Activated CD8-positive, alpha-beta T cell treated with anti-CD3 and anti-CD28 coated beads, Interleukin-2, amount 10 ng/mL, durations not matched to agents 7 days and 5 days (primary cell): Measurements from ENCODE around the gene PTPN14. TPM values are rescaled to one million over a fixed set of nuclear protein-coding genes. Genes with fewer than 3 reads are reported as not detected.

ENCODE experiments used
- ATAC-seq: fragments of 150-1000 bp; cut with Tn5 transposase; one replicate; pipeline ENCODE4 v1.10.0; 2021; ENCODE audit warnings: moderate library complexity
- CTCF ChIA-PET: fragments of 350-600 bp; sonication (Branson Sonifier 250); formaldehyde crosslinking; loops from one replicate; lab custom pipeline; 2021; ENCODE audit warnings: antibody characterized with exemption; lab: Charles Lee
- POLR2A ChIA-PET: fragments of 350-600 bp; sonication (Branson Sonifier 250); formaldehyde crosslinking; loops from one replicate; lab custom pipeline; 2021; ENCODE audit warnings: antibody characterized with exemption; lab: Charles Lee
- DNase-seq: peaks from one replicate; pipeline ENCODE4 v3.0.0-alpha.2; 2020
- H3K27ac Mint-ChIP-seq: one replicate; pipeline ENCODE4 v1.8.0; 2021; ENCODE audit warnings: mild to moderate bottlenecking, mixed read lengths
- H3K27me3 Mint-ChIP-seq: one replicate; pipeline ENCODE4 v1.8.0; 2021; ENCODE audit warnings: low read depth, mixed read lengths
- H3K36me3 Mint-ChIP-seq: one replicate; pipeline ENCODE4 v1.8.0; 2021; ENCODE audit warnings: low read depth, mixed read lengths
- H3K4me1 Mint-ChIP-seq: one replicate; pipeline ENCODE4 v1.8.0; 2021; ENCODE audit warnings: low read depth, mixed read lengths
- H3K4me3 Mint-ChIP-seq: one replicate; pipeline ENCODE4 v1.8.0; 2021; ENCODE audit warnings: mild to moderate bottlenecking, mixed read lengths
- H3K9me3 Mint-ChIP-seq: one replicate; pipeline ENCODE4 v1.8.0; 2022; ENCODE audit warnings: mixed read lengths; ENCODE audit not compliant: insufficient read depth
- total RNA-seq, 2 experiments: library from RNA; stranded (reverse); gene quantifications; one replicate each; pipeline ENCODE4 v1.2.3, GENCODE V29; 2021

The PTPN14 gene
- total RNA-seq, 2 experiments from 2014 or later: 0.13 to 0.21 TPM

DNA sequence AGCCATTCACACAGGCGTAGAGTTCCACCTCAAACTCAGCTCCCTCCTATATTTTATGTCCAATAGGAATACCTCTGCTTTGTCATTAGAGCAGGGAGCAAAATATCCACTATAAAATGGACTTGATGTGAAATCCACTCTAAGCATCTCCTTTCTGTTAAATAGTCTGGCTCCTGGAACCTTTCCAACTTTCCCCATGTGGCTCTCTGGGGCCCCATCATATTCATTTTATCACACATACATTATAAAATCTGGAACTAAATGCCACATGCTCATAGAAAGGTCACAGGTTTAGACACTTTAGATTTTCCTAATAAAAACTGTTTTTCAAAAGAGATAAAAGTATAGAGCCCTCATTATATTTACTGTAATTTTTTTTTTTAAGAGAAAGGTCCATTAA is 82.1 kb downstream of the PTPN14 start:
- no peaks in the 10 kb centered on the region for H3K4me1 Mint-ChIP-seq
- ATAC-seq (no peak), DNase-seq (no peak)
- ChIA-PET POLR2A (no interaction called here), CTCF (interaction anchor here (0.8 kb wide), 1 partner anchor 137 kb away, joined by 3 read pairs; no protein-coding TSS in a partner anchor)
- no peak overlapping the region for H3K4me3 Mint-ChIP-seq
- H3K36me3 Mint-ChIP-seq: no peaks in the 10 kb centered on the region
- no peak overlapping the region for H3K27ac Mint-ChIP-seq
- peaks cover 36% of the 10 kb centered on the region for H3K27me3 Mint-ChIP-seq
- H3K9me3 Mint-ChIP-seq: no peaks in the 10 kb centered on the region

DNA sequence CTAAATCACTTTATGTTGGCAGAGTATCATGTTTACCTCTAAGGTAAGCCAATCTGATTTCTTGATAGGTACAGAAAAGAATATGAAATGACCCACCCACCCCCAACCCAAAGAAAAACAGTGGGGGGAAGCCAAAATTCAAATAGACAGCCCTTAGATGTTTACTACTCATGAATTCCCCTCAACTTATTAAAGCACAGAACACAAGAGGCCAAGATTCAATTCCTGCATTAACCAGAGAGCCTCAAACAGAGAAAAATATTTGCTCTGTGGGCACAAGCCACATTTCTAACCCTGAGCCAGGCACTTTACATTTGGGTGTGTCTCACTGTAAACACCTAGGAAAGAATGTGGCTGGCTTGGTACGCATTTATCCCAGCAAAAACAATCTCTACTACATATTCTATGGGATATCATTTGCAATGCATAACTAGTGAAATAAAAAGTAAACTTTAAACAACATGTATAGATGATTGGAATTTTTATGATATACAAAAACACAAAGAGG is 84.3 kb downstream of the PTPN14 start:
- POLR2A ChIA-PET: no interaction called here

GRCh38 chr1:214466403-214467077 is 84.9 kb downstream of the PTPN14 start:
- Mint-ChIP-seq H3K4me3 (no peak overlapping the region), H3K27me3 (peaks cover 19% of the 10 kb centered on the region), H3K9me3 (no peaks in the 10 kb centered on the region), H3K4me1 (no peaks in the 10 kb centered on the region), H3K27ac (no peak overlapping the region), H3K36me3 (no peaks in the 10 kb centered on the region)
- no peak for ATAC-seq
- ChIA-PET CTCF (no interaction called here), POLR2A (no interaction called here)
- no peak for DNase-seq

More for the DNA sequence above, 84.3 kb downstream of the PTPN14 start:
- Mint-ChIP-seq H3K4me3 (no peak overlapping the region), H3K36me3 (no peaks in the 10 kb centered on the region), H3K4me1 (no peaks in the 10 kb centered on the region), H3K27me3 (peaks cover 21% of the 10 kb centered on the region), H3K9me3 (no peaks in the 10 kb centered on the region), H3K27ac (no peak overlapping the region)
- DNase-seq (no peak), ATAC-seq (no peak)
- CTCF ChIA-PET: no interaction called here

DNA sequence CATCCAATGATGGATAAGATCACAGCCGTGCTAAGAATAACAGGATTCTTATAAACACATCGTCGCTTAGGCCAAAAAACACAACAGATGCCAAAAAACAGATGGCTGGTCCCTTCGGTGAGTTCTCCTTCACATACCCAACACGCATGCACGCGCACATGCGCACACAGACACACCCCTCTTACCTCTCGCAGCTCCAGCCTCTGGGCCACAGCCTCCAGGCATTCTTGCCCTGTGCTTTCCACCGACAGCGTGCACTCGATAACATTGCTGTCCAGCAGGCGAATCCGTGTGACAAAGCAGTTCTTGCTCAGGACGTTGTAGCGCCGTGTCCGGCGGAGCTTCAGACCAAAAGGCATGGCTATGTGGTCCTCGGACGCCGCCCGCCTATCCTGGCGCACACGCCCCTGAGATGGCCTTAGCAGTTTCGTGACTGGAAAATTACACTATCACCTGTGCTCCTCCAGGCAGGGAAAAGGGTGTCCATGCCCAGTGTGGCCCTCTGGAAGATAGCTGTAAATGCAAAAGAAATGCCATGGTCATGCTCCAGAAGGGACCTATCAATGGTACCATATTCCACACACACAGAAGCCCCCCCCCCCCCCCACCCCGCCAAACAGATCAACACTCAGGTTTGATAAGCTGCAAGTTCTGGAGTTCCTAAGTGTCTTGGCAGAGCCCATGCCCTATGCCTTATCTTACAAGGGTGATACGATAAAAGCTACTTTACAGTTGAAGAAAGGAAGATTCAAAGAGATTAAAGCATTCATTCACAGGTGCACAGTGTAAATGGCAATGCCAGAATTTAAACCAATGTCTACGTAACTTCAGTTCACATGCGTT is 86.7 kb downstream of the PTPN14 start:
- Mint-ChIP-seq H3K27me3 (peaks cover 24% of the 10 kb centered on the region), H3K4me3 (no peak overlapping the region), H3K9me3 (no peaks in the 10 kb centered on the region), H3K4me1 (no peaks in the 10 kb centered on the region), H3K36me3 (no peaks in the 10 kb centered on the region), H3K27ac (no peak overlapping the region)
- CTCF ChIA-PET: no interaction called here
- no peak for ATAC-seq
- DNase-seq: no peak
- POLR2A ChIA-PET: no interaction called here

GRCh38 chr1:214463596-214463995 is 87.8 kb downstream of the PTPN14 start:
- DNase-seq (no peak), ATAC-seq (no peak)
- Mint-ChIP-seq H3K27me3 (peaks cover 19% of the 10 kb centered on the region), H3K4me1 (no peaks in the 10 kb centered on the region), H3K4me3 (no peak overlapping the region), H3K9me3 (no peaks in the 10 kb centered on the region), H3K27ac (no peak overlapping the region), H3K36me3 (no peaks in the 10 kb centered on the region)
- ChIA-PET POLR2A (no interaction called here), CTCF (no interaction called here)

GRCh38 chr1:214462882-214463281 is 88.5 kb downstream of the PTPN14 start:
- ChIA-PET CTCF (no interaction called here), POLR2A (no interaction called here)
- ATAC-seq (no peak), DNase-seq (no peak)
- Mint-ChIP-seq H3K9me3 (no peaks in the 10 kb centered on the region), H3K4me1 (no peaks in the 10 kb centered on the region), H3K36me3 (no peaks in the 10 kb centered on the region), H3K27ac (no peak overlapping the region), H3K4me3 (no peak overlapping the region), H3K27me3 (peaks cover 15% of the 10 kb centered on the region)

DNA sequence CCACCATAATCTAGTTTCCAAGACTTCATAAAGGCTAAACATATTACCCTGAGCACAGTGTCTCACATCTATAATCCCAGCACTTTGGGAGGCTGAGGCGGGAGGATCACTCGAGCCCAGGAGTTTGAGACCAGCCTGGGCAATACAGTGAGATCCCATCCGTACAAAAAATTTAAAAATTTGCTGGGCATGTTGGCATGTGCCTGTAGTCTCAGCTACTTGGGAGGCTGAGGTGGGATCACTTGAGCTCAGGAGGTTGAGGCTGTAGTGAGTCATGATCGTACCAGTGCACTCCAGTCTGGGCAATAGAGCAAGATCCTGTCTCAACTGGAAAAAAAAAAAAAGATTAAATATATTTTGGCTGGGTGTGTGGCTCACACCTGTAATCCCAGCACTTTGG is 90.1 kb downstream of the PTPN14 start:
- H3K4me3 Mint-ChIP-seq: no peak overlapping the region
- no peak overlapping the region for H3K27ac Mint-ChIP-seq
- DNase-seq: no peak
- H3K27me3 Mint-ChIP-seq: peaks cover 7% of the 10 kb centered on the region
- ChIA-PET CTCF (no interaction called here), POLR2A (no interaction called here)
- no peak for ATAC-seq
- no peaks in the 10 kb centered on the region for H3K36me3 Mint-ChIP-seq
- H3K9me3 Mint-ChIP-seq: no peaks in the 10 kb centered on the region
- H3K4me1 Mint-ChIP-seq: no peaks in the 10 kb centered on the region

DNA sequence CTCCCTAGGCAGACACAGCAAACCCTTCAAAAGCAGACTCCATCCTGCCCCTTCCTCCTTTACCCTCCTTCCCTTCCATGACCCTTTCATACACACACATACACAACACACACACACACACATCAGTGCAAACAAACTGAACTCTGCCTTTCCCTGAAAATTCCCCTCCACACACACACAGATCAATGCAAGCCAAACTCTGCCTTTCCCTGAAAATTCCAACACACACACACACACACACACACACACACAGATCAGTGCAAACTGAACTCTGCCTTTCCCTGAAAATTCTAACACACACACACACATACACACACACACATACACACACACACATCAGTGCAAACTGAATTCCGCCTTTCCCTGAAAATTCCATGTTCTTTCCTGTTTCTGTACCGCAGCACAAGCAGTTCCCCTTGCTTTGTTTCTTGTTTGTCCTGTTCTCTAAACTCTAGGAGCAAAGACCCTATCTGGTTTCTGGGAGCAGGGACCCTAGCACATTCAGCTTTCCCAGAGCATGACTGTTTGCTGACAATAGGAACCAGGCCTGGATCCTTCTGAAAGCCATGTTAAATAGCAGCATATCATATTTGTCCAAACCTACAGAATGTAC is 91.0 kb downstream of the PTPN14 start:
- H3K4me1 Mint-ChIP-seq: no peaks in the 10 kb centered on the region
- peaks cover 7% of the 10 kb centered on the region for H3K27me3 Mint-ChIP-seq
- no peaks in the 10 kb centered on the region for H3K9me3 Mint-ChIP-seq
- no peak overlapping the region for H3K27ac Mint-ChIP-seq
- CTCF ChIA-PET: no interaction called here
- no peak overlapping the region for H3K4me3 Mint-ChIP-seq
- ATAC-seq: no peak
- POLR2A ChIA-PET: no interaction called here
- no peak for DNase-seq
- no peaks in the 10 kb centered on the region for H3K36me3 Mint-ChIP-seq

- peaks cover 3% of the 10 kb centered on the region for H3K4me1 Mint-ChIP-seq
- DNase-seq (no peak), ATAC-seq (no peak)
- H3K4me3 Mint-ChIP-seq: no peak overlapping the region
- no peak overlapping the region for H3K27ac Mint-ChIP-seq
- H3K36me3 Mint-ChIP-seq: no peaks in the 10 kb centered on the region
- ChIA-PET POLR2A (no interaction called here), CTCF (no interaction called here)
- H3K27me3 Mint-ChIP-seq: peaks cover 10% of the 10 kb centered on the region
- H3K9me3 Mint-ChIP-seq: no peaks in the 10 kb centered on the region
Measured at GRCh38 chr1:214459895-214460294, 91.5 kb downstream of the PTPN14 start.

GRCh38 chr1:214458541-214458940 is 92.9 kb downstream of the PTPN14 start:
- ChIA-PET CTCF (interaction anchor here (1.4 kb wide), 2 partner anchors 126 to 197 kb away, joined by 5 to 6 read pairs; no protein-coding TSS in a partner anchor), POLR2A (no interaction called here)
- no peak for ATAC-seq
- H3K9me3 Mint-ChIP-seq: no peaks in the 10 kb centered on the region
- no peak overlapping the region for H3K4me3 Mint-ChIP-seq
- DNase-seq: no peak
- peaks cover 4% of the 10 kb centered on the region for H3K4me1 Mint-ChIP-seq
- H3K36me3 Mint-ChIP-seq: no peaks in the 10 kb centered on the region
- H3K27me3 Mint-ChIP-seq: peaks cover 13% of the 10 kb centered on the region
- no peak overlapping the region for H3K27ac Mint-ChIP-seq

GRCh38 chr1:214455971-214456867 is 95.2 kb downstream of the PTPN14 start:
- H3K4me3 Mint-ChIP-seq: no peak overlapping the region
- peaks cover 4% of the 10 kb centered on the region for H3K4me1 Mint-ChIP-seq
- no peak overlapping the region for H3K27ac Mint-ChIP-seq
- DNase-seq: no peak
- ChIA-PET CTCF (interaction anchor here (0.6 to 2.7 kb wide), 4 partner anchors 18 to 125 kb away, joined by 3 to 13 read pairs (median 3); no protein-coding TSS in a partner anchor), POLR2A (no interaction called here)
- H3K9me3 Mint-ChIP-seq: no peaks in the 10 kb centered on the region
- no peak for ATAC-seq
- peaks cover 23% of the 10 kb centered on the region for H3K27me3 Mint-ChIP-seq
- no peaks in the 10 kb centered on the region for H3K36me3 Mint-ChIP-seq
